ENCODE results near the gene STX1B. TPM values are rescaled to one million over a fixed set of nuclear protein-coding genes. Genes with fewer than 3 reads are reported as not detected.

The STX1B gene
- total and polyA plus RNA-seq, 12 donors = 0.17 to 5.3 (median 1.6) TPM; not detected in 2

DNA sequence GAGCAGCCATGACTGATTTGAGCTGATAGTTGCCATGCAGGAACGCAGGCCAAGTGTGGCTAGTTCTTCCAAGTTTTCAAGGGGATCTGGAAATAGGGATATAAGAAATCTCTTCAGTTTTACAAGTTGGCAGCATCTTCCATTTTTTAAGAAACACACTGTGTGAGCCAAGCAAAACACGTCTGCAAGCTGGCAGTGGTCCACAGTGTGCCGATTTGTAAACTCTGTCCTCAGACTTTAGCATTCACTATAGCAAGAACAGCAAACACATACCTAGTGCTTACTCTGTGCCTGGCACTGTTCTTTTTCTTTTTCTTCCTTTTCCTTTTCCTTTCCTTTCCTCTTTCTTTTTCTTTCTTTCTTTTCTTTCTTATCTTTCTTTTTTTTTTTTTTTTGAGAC is 58.7 kb downstream of the STX1B start:
- Histone ChIP-seq H3K36me3 (replicated peaks in 1 of 2) (no peaks in the 10 kb centered on the region), H3K27me3 (no peaks in the 10 kb centered on the region), H3K9me3 (replicated peaks in 1 of 3) (no peaks in the 10 kb centered on the region), H3K4me1 (replicated peaks in 1 of 2) (peaks cover 27 to 35% of the 10 kb centered on the region in 2 donors), H3K4me3 (no peak overlapping the region), H3K27ac (peak overlapping the region in 2 of 5 donors; percentile 86 to 87)
- DNase-seq = peak in 5 of 7 donors; percentile 40 to 86 (median 63)
- no peak for TF ChIP-seq POLR2A (IDR thresholded peaks at IDR 0.05)
- TF ChIP-seq, protein P1, sequence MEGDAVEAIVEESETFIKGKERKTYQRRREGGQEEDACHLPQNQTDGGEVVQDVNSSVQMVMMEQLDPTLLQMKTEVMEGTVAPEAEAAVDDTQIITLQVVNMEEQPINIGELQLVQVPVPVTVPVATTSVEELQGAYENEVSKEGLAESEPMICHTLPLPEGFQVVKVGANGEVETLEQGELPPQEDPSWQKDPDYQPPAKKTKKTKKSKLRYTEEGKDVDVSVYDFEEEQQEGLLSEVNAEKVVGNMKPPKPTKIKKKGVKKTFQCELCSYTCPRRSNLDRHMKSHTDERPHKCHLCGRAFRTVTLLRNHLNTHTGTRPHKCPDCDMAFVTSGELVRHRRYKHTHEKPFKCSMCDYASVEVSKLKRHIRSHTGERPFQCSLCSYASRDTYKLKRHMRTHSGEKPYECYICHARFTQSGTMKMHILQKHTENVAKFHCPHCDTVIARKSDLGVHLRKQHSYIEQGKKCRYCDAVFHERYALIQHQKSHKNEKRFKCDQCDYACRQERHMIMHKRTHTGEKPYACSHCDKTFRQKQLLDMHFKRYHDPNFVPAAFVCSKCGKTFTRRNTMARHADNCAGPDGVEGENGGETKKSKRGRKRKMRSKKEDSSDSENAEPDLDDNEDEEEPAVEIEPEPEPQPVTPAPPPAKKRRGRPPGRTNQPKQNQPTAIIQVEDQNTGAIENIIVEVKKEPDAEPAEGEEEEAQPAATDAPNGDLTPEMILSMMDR (IDR thresholded peaks at IDR 0.05) = no peak
- intact Hi-C loops (cut with DNase I) = no loop called here
- 23 to 33% (median 24%) methylated on average over 3 of the region's 3 CpGs for WGBS, 4 donors

GRCh38 chr16:30951193-30951592 is 59.2 kb downstream of the STX1B start:
- no peak overlapping the region for H3K4me3 ChIP-seq
- no peaks in the 10 kb centered on the region for H3K36me3 ChIP-seq (replicated peaks in 1 of 2)
- WGBS, 4 donors = 58 to 94% (median 67%) methylated on average over 1 of the region's 1 CpG
- intact Hi-C loops (cut with DNase I) = no loop called here
- H3K4me1 ChIP-seq (replicated peaks in 1 of 2) = peaks cover 27 to 32% of the 10 kb centered on the region in 2 donors
- TF ChIP-seq, protein P1 (IDR thresholded peaks at IDR 0.05) = no peak
- TF ChIP-seq POLR2A (IDR thresholded peaks at IDR 0.05) = no peak
- DNase-seq = no peak
- no peaks in the 10 kb centered on the region for H3K27me3 ChIP-seq
- H3K27ac ChIP-seq = peak overlapping the region in 3 of 5 donors; percentile 86 to 94 (median 87)
- no peaks in the 10 kb centered on the region for H3K9me3 ChIP-seq (replicated peaks in 1 of 3)

- peak overlapping the region in 1 of 4 donors; percentile 94 for H3K4me3 ChIP-seq
- intact Hi-C loops (cut with DNase I) = no loop called here
- no peaks in the 10 kb centered on the region for H3K36me3 ChIP-seq (replicated peaks in 1 of 2)
- peak overlapping the region; percentile 15 to 94 (median 87) for H3K27ac ChIP-seq
- no peak for DNase-seq
- no peaks in the 10 kb centered on the region for H3K27me3 ChIP-seq
- WGBS, 4 donors = 73 to 83% (median 76%) methylated on average over 5 to 8 of the region's 8 CpGs
- peaks cover 27 to 32% of the 10 kb centered on the region in 2 donors for H3K4me1 ChIP-seq (replicated peaks in 1 of 2)
- H3K9me3 ChIP-seq (replicated peaks in 1 of 3) = no peaks in the 10 kb centered on the region
- TF ChIP-seq POLR2A (IDR thresholded peaks at IDR 0.05) = no peak
- TF ChIP-seq, protein P1 (IDR thresholded peaks at IDR 0.05) = no peak
Observed at GRCh38 chr16:30950516-30951065, 59.8 kb downstream of the STX1B start.

- intact Hi-C loops (cut with DNase I) = no loop called here
Observed at GRCh38 chr16:30949650-30950515, 60.6 kb downstream of the STX1B start.

More at GRCh38 chr16:30949650-30950515, 60.6 kb downstream of the STX1B start:
- DNase-seq = peak; percentile 91 to 98 (median 98)
- 0 to 2% (median 2%) methylated on average over 19 to 21 of the region's 21 CpGs for WGBS, 4 donors
- Histone ChIP-seq H3K4me1 (replicated peaks in 1 of 2) (peaks cover 27 to 32% of the 10 kb centered on the region in 2 donors), H3K27ac (peak overlapping the region; percentile 86 to 96 (median 92)), H3K4me3 (peak overlapping the region; percentile 87 to 94 (median 93)), H3K9me3 (replicated peaks in 1 of 3) (no peaks in the 10 kb centered on the region), H3K36me3 (replicated peaks in 1 of 2) (peaks cover 0 to 2% of the 10 kb centered on the region in 2 donors), H3K27me3 (no peaks in the 10 kb centered on the region)
- TF ChIP-seq, protein P1 (IDR thresholded peaks at IDR 0.05) = no peak
- peak; percentile 78 to 99 for TF ChIP-seq POLR2A (IDR thresholded peaks at IDR 0.05)
